Measurements from ENCODE around the gene SHC4.
"Not testable (repeated sequence)": the region's sequence is repeated elsewhere in the genome, so short reads cannot be mapped to it uniquely, and the experiment has no call there.

DNA sequence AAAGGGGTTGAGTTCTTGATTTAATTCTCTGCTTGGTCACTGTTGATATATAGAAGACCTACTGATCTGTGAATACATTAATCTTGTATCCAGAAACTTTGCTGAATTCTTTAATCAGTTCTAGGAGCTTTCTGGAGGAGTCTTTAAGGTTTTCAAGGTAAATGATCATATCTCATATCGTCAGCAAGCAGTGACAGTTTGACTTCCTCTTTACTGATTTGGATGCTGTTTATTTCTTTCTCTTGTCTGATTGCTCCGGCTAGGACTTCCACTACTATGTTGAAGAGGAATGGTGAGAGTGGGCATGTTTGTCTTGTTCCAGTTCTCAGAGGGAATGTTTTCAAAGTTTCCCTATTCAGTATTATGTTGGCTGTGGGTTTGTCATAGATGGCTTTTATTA, 54.4 kb downstream of the SHC4 start:
- TF ChIP-seq POLR2A, EP300, POLR2AphosphoS5 (IDR thresholded peaks at IDR 0.05): not testable (repeated sequence)
- TF ChIP-seq, protein P1, sequence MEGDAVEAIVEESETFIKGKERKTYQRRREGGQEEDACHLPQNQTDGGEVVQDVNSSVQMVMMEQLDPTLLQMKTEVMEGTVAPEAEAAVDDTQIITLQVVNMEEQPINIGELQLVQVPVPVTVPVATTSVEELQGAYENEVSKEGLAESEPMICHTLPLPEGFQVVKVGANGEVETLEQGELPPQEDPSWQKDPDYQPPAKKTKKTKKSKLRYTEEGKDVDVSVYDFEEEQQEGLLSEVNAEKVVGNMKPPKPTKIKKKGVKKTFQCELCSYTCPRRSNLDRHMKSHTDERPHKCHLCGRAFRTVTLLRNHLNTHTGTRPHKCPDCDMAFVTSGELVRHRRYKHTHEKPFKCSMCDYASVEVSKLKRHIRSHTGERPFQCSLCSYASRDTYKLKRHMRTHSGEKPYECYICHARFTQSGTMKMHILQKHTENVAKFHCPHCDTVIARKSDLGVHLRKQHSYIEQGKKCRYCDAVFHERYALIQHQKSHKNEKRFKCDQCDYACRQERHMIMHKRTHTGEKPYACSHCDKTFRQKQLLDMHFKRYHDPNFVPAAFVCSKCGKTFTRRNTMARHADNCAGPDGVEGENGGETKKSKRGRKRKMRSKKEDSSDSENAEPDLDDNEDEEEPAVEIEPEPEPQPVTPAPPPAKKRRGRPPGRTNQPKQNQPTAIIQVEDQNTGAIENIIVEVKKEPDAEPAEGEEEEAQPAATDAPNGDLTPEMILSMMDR (IDR thresholded peaks at IDR 0.05) = not testable (repeated sequence)
